GM19467 (cell line): ENCODE results near the gene PLEKHM2.
"Not testable (repeated sequence)": the region's sequence is repeated elsewhere in the genome, so short reads cannot be mapped to it uniquely, and the experiment has no call there.

Experiments
- ATAC-seq: cut with Tn5 transposase; IDR thresholded peaks from one replicate; pipeline ENCODE4 v1.9.1; 2021; ENCODE audit warnings: mild to moderate bottlenecking, moderate library complexity; ENCODE audit not compliant: unreplicated experiment

PLEKHM2 gene

GRCh38 chr1:15676688-15677661, 7.1 kb upstream of the PLEKHM2 start:
- ATAC-seq = no peak

GRCh38 chr1:15678578-15678977, 5.5 kb upstream of the PLEKHM2 start:
- no peak for ATAC-seq

GRCh38 chr1:15680131-15680530, 4.0 kb upstream of the PLEKHM2 start:
- ATAC-seq = no peak

GRCh38 chr1:15680561-15681348, 3.4 kb upstream of the PLEKHM2 start:
- no peak for ATAC-seq

GRCh38 chr1:15681349-15682292, 2.5 kb upstream of the PLEKHM2 start:
- no peak for ATAC-seq

- no peak for ATAC-seq
These were observed 1.2 kb upstream of the PLEKHM2 start for GRCh38 chr1:15682936-15683341.

- ATAC-seq = no peak
These were observed 628 bp upstream of the PLEKHM2 start for GRCh38 chr1:15683345-15684039.

- ATAC-seq = no peak
These were observed 560 bp downstream of the PLEKHM2 start for GRCh38 chr1:15684468-15685291.

GRCh38 chr1:15685820-15686219, 1.7 kb downstream of the PLEKHM2 start:
- ATAC-seq = no peak

- no peak for ATAC-seq
These were observed 3.3 kb downstream of the PLEKHM2 start for GRCh38 chr1:15687446-15687845.

GRCh38 chr1:15690317-15690716, 6.2 kb downstream of the PLEKHM2 start:
- no peak for ATAC-seq

GRCh38 chr1:15691434-15692032, 7.4 kb downstream of the PLEKHM2 start:
- ATAC-seq = no peak

- ATAC-seq = no peak
These were observed 8.1 kb downstream of the PLEKHM2 start for GRCh38 chr1:15692121-15692682.

GRCh38 chr1:15693371-15693770, 9.3 kb downstream of the PLEKHM2 start:
- ATAC-seq = no peak

- ATAC-seq = peak; percentile 88
These were observed 12.9 kb downstream of the PLEKHM2 start for GRCh38 chr1:15696956-15697521.

GRCh38 chr1:15698201-15698600, 14.1 kb downstream of the PLEKHM2 start:
- no peak for ATAC-seq

GRCh38 chr1:15699321-15699720, 15.2 kb downstream of the PLEKHM2 start:
- not testable (repeated sequence) for ATAC-seq

GRCh38 chr1:15700508-15700907, 16.4 kb downstream of the PLEKHM2 start:
- ATAC-seq = no peak
